ENCODE results near the gene MKLN1. TPM values are rescaled to one million over a fixed set of nuclear protein-coding genes. Genes with fewer than 3 reads are reported as not detected.
"Not testable (repeated sequence)": the region's sequence is repeated elsewhere in the genome, so short reads cannot be mapped to it uniquely, and the experiment has no call there.

Gene MKLN1
- total and polyA plus RNA-seq, 2 experiments from 2014 or later = 33.8 to 59.3 TPM

DNA sequence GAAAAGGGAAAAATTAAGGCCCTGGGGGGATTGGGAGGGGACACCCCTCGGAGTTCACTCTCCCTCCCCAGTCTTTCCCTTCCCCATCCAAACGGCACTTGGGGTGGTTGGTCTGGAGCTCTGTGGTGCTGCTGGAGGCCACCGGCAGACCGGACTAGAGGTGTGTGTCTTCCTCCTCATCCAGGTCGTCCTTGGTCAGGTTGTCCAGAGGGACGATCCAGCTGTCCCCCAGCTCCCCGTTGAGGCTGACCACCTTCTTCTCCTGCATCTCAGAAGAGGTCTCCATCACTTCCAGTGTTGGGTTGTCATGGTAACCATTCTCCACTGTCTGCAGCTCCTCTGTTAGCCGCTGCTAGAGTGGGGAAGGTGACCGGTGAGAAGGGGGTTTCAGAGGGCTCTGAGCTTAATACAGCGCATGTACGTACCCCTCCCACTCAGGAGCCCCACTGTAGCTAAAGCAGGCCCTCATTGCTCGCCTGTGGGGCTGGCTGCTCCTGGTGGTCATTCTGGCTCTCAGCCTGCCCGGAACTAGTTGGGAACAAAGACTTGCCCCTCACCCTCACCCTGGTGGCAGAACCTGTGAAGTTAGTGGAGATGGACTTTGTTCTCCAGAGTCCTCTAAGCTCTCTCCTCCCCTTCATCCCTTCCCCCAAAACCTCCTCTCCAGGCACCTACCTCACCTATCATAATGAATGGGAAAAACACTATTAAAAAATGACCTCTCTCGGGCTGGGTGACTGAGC lies 176.7 kb downstream of the MKLN1 start:
- H3K27ac ChIP-seq = no peak overlapping the region
- no peak overlapping the region for H3K4me3 ChIP-seq
- H3K36me3 ChIP-seq (replicated peaks; ENCODE audit: insufficient read depth, low read depth) = no peaks in the 10 kb centered on the region
- H3K9me2 ChIP-seq (replicated peaks; ENCODE audit: insufficient read depth) = no peaks in the 10 kb centered on the region
- TF ChIP-seq EZH2 (IDR thresholded peaks at IDR 0.05; ENCODE audit: borderline replicate concordance) = no peak
- TF ChIP-seq EZH2phosphoT487 (IDR thresholded peaks at IDR 0.05; ENCODE audit: low read depth, severe bottlenecking, unreplicated experiment) = no peak
- TF ChIP-seq, protein P1, sequence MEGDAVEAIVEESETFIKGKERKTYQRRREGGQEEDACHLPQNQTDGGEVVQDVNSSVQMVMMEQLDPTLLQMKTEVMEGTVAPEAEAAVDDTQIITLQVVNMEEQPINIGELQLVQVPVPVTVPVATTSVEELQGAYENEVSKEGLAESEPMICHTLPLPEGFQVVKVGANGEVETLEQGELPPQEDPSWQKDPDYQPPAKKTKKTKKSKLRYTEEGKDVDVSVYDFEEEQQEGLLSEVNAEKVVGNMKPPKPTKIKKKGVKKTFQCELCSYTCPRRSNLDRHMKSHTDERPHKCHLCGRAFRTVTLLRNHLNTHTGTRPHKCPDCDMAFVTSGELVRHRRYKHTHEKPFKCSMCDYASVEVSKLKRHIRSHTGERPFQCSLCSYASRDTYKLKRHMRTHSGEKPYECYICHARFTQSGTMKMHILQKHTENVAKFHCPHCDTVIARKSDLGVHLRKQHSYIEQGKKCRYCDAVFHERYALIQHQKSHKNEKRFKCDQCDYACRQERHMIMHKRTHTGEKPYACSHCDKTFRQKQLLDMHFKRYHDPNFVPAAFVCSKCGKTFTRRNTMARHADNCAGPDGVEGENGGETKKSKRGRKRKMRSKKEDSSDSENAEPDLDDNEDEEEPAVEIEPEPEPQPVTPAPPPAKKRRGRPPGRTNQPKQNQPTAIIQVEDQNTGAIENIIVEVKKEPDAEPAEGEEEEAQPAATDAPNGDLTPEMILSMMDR (IDR thresholded peaks at IDR 0.05; ENCODE audit: poor library complexity) = no peak
- H4K20me1 ChIP-seq (ENCODE audit: insufficient read depth, poor library complexity, severe bottlenecking) = no peaks in the 10 kb centered on the region
- no peaks in the 10 kb centered on the region for H3K27me3 ChIP-seq
- no peak overlapping the region for H2AFZ ChIP-seq
- H3K79me2 ChIP-seq = no peaks in the 10 kb centered on the region
- peaks cover 10% of the 10 kb centered on the region for H3K4me1 ChIP-seq (ENCODE audit: insufficient read depth)
- WGBS (ENCODE audit: low lambda C conversion rate, missing lambda C conversion rate) = 91% methylated on average over 14 of the region's 14 CpGs
- no peak overlapping the region for H3K4me2 ChIP-seq
- DNase-seq (ENCODE audit: low spot score) = no peak
- no peaks in the 10 kb centered on the region for H3K9me3 ChIP-seq (ENCODE audit: low read depth)

GRCh38 chr7:131505037-131505620 lies 177.5 kb downstream of the MKLN1 start:
- not testable (repeated sequence) for H3K27ac ChIP-seq; H2AFZ ChIP-seq; H3K4me2 ChIP-seq; H3K9me3 ChIP-seq (ENCODE audit: low read depth); H3K36me3 ChIP-seq (replicated peaks; ENCODE audit: insufficient read depth, low read depth); H3K4me3 ChIP-seq; H3K27me3 ChIP-seq; H3K79me2 ChIP-seq; DNase-seq (ENCODE audit: low spot score); H4K20me1 ChIP-seq (ENCODE audit: insufficient read depth, poor library complexity, severe bottlenecking); H3K4me1 ChIP-seq (ENCODE audit: insufficient read depth); H3K9me2 ChIP-seq (replicated peaks; ENCODE audit: insufficient read depth)
- 89% methylated on average over 8 of the region's 8 CpGs for WGBS (ENCODE audit: low lambda C conversion rate, missing lambda C conversion rate)

GRCh38 chr7:131505636-131506557 lies 178.2 kb downstream of the MKLN1 start:
- Histone ChIP-seq H3K27ac (no peak overlapping the region), H4K20me1 (ENCODE audit: insufficient read depth, poor library complexity, severe bottlenecking) (no peaks in the 10 kb centered on the region), H3K27me3 (no peaks in the 10 kb centered on the region), H3K9me3 (ENCODE audit: low read depth) (no peaks in the 10 kb centered on the region), H3K4me3 (no peak overlapping the region), H2AFZ (no peak overlapping the region), H3K36me3 (replicated peaks; ENCODE audit: insufficient read depth, low read depth) (no peaks in the 10 kb centered on the region), H3K4me2 (no peak overlapping the region), H3K79me2 (no peaks in the 10 kb centered on the region), H3K9me2 (replicated peaks; ENCODE audit: insufficient read depth) (no peaks in the 10 kb centered on the region), H3K4me1 (ENCODE audit: insufficient read depth) (peaks cover 10% of the 10 kb centered on the region)
- 96% methylated on average over 30 of the region's 30 CpGs for WGBS (ENCODE audit: low lambda C conversion rate, missing lambda C conversion rate)
- TF ChIP-seq EZH2 (IDR thresholded peaks at IDR 0.05; ENCODE audit: borderline replicate concordance) (no peak), EZH2phosphoT487 (IDR thresholded peaks at IDR 0.05; ENCODE audit: low read depth, severe bottlenecking, unreplicated experiment) (no peak)
- TF ChIP-seq, protein P1 (IDR thresholded peaks at IDR 0.05; ENCODE audit: poor library complexity) = no peak
- DNase-seq (ENCODE audit: low spot score) = no peak
